GM12878 (cell line): ENCODE results near the gene EVA1A. TPM values are rescaled to one million over a fixed set of nuclear protein-coding genes. Genes with fewer than 3 reads are reported as not detected.

ENCODE experiments used
- ATAC-seq: fragments of 200-7000 bp; cut with Tn5 transposase; 3 replicates; pipeline ENCODE4 v1.9.1; 2020; ENCODE audit warnings: mild to moderate bottlenecking, moderate library complexity
- BruUV-seq: library from RNA; stranded (reverse); fragments of 400-500 nt; replicated peaks from 2 replicates; lab custom pipeline; 2021; lab: Mats Ljungman, UMichigan
- CTCF ChIA-PET: fragments of 300-600 bp; sonication (Branson Sonifier 250); formaldehyde crosslinking; extraction: SDS; loops from one replicate; lab custom pipeline; 2021; ENCODE audit warnings: inconsistent platforms; lab: Yijun Ruan, JAX
- POLR2A ChIA-PET: fragments of 350-600 bp; formaldehyde crosslinking; extraction: SDS; loops from one replicate; lab custom pipeline; 2021; ENCODE audit warnings: inconsistent platforms; lab: Charles Lee
- RAD21 ChIA-PET: fragments of 300-600 bp; sonication (Branson Sonifier 250); formaldehyde crosslinking; loops from one replicate; lab custom pipeline; 2023; ENCODE audit warnings: antibody characterized with exemption; ENCODE audit not compliant: unreplicated experiment; lab: Charles Lee
- SMC1A ChIA-PET: fragments of 300-600 bp; sonication (Branson Sonifier 250); formaldehyde crosslinking; loops from one replicate; lab custom pipeline; 2023; ENCODE audit not compliant: unreplicated experiment, uncharacterized antibody; lab: Charles Lee
- DNase-seq: peaks from one replicate; pipeline ENCODE4 v3.0.0-alpha.2; 2011; ENCODE audit warnings: low read depth, low spot score
- FAIRE-seq: peaks from 3 replicates; lab custom pipeline; 2011; peaks lifted over from hg19 to GRCh38; lab: Jason Lieb, UNC
- H2AFZ ChIP-seq: 2 replicates; pipeline ENCODE4 v1.6.0; 2011; ENCODE audit warnings: low read depth, low read length, control low read depth; ENCODE audit not compliant: control insufficient read depth
- H3K27ac ChIP-seq: 2 replicates; pipeline ENCODE4 v1.5.1; 2011; ENCODE audit warnings: control low read depth; ENCODE audit not compliant: control insufficient read depth, insufficient read depth
- H3K27me3 ChIP-seq, 2 experiments: replicated peaks in 1 of 2; 2 replicates each; pipeline versions ENCODE4 v1.6.0 to v1.6.1; 2011; ENCODE audit warnings: low read length in 1 of 2; ENCODE audit not compliant: control insufficient read depth in 2 of 2, insufficient read depth in 2 of 2
- H3K36me3 ChIP-seq, 2 experiments: 2 replicates each; pipeline ENCODE4 v1.5.1; 2011; ENCODE audit warnings: low read length in 1 of 2; ENCODE audit not compliant: control insufficient read depth in 2 of 2, insufficient read depth in 2 of 2
- H3K4me1 ChIP-seq: 2 replicates; pipeline ENCODE4 v1.6.1; 2011; ENCODE audit warnings: mild to moderate bottlenecking, low read length, moderate library complexity, mixed read lengths; ENCODE audit not compliant: control insufficient read depth, insufficient read depth
- H3K4me2 ChIP-seq: 2 replicates; pipeline ENCODE4 v1.6.0; 2011; ENCODE audit warnings: control low read depth; ENCODE audit not compliant: control insufficient read depth, insufficient read depth
- H3K4me3 ChIP-seq: fragments of 200-600 bp; sonication (generic); 2 replicates; pipeline ENCODE4 v1.5.1; 2016
- H3K79me2 ChIP-seq: 2 replicates; pipeline ENCODE4 v1.6.0; 2011; ENCODE audit warnings: low read length; ENCODE audit not compliant: control insufficient read depth, insufficient read depth
- H3K9ac ChIP-seq: 2 replicates; pipeline ENCODE4 v1.8.0; 2011; ENCODE audit warnings: low read length, control low read depth, mixed read lengths; ENCODE audit not compliant: control insufficient read depth, insufficient read depth
- H3K9me3 ChIP-seq: replicated peaks from 3 replicates; pipeline ENCODE4 v1.5.1; 2011; ENCODE audit warnings: mild to moderate bottlenecking, low read length; ENCODE audit not compliant: control insufficient read depth, insufficient read depth
- H4K20me1 ChIP-seq: 2 replicates; pipeline ENCODE4 v1.6.0; 2011; ENCODE audit not compliant: control insufficient read depth, insufficient read depth
- ATF7 ChIP-seq: fragments of 450-650 bp; IDR thresholded peaks from 2 replicates; pipeline ENCODE4 v1.6.1; 2016; ENCODE audit warnings: low read depth, mild to moderate bottlenecking
- CHD4 ChIP-seq: fragments of 200-600 bp; sonication (generic); IDR thresholded peaks from 2 replicates; pipeline ENCODE4 v1.6.1; 2016; ENCODE audit warnings: mild to moderate bottlenecking
- ESRRA ChIP-seq: IDR thresholded peaks from 2 replicates; pipeline ENCODE4 v1.6.1; 2012; ENCODE audit warnings: mild to moderate bottlenecking, low read length, improper control_type of control experiment
- IKZF1 ChIP-seq: fragments of 450-650 bp; conservative IDR thresholded peaks from 2 replicates; pipeline ENCODE4 v1.6.1; 2017; ENCODE audit warnings: antibody characterized with exemption, mild to moderate bottlenecking
- IRF5 ChIP-seq: fragments of 450-650 bp; IDR thresholded peaks from 2 replicates; pipeline ENCODE4 v1.6.1; 2017; ENCODE audit warnings: borderline replicate concordance
- KDM1A ChIP-seq: fragments of 200-600 bp; sonication (generic); IDR thresholded peaks from 2 replicates; pipeline ENCODE4 v1.6.1; 2016; ENCODE audit warnings: borderline replicate concordance
- NBN ChIP-seq: fragments of 450-650 bp; IDR thresholded peaks from 2 replicates; pipeline ENCODE4 v1.6.1; 2016
- RB1 ChIP-seq: fragments of 450-650 bp; formaldehyde crosslinking; IDR thresholded peaks from 2 replicates; pipeline ENCODE4 v1.6.1; 2017; ENCODE audit warnings: mild to moderate bottlenecking, borderline replicate concordance
- RFX5 ChIP-seq: IDR thresholded peaks from 2 replicates; pipeline ENCODE4 v1.6.1; 2011; ENCODE audit warnings: low read depth, low read length, improper control_type of control experiment
- RUNX3 ChIP-seq: IDR thresholded peaks from 2 replicates; pipeline ENCODE4 v1.6.1; 2012; ENCODE audit warnings: low read length, inconsistent platforms
- TBL1XR1 ChIP-seq: IDR thresholded peaks from 2 replicates; pipeline ENCODE4 v1.6.1; 2012; ENCODE audit warnings: low read depth, low read length, improper control_type of control experiment
- ZBTB40 ChIP-seq: fragments of 450-650 bp; IDR thresholded peaks from 2 replicates; pipeline ENCODE4 v1.6.1; 2016; ENCODE audit warnings: mild to moderate bottlenecking, moderate library complexity, borderline replicate concordance
- WGBS: methylation state at CpG from one replicate; pipeline ENCODE4 v1.1.6; 2016; ENCODE audit warnings: low lambda C conversion rate; ENCODE audit not compliant: insufficient replicate concordance, insufficient coverage; ENCODE audit errors: missing lambda C conversion rate; 5-methylcytosine and 5-hydroxymethylcytosine counted together
- in situ Hi-C: fragments of 300-500 bp; cut with MboI; formaldehyde crosslinking; loops from 9 replicates; pipeline ENCODE4 v1.14.3; 2018; ENCODE audit warnings: mixed read lengths
- intact Hi-C: fragments of 100-400 bp; cut with micrococcal nuclease; formaldehyde crosslinking; loops from one replicate; pipeline ENCODE4 v1.14.2; 2022; ENCODE audit not compliant: unreplicated experiment
- polyA plus RNA-seq, 11 experiments: library from polyadenylated mRNA; depleted of rRNA in 4 of 11; unstranded in 6 of 11; stranded (reverse) in 5 of 11; fragments of >200 nt; fragmentation: Nextera tagmentation in 4 of 11; fragmentation: Illumina TruSeq in 1 of 11; extraction: Ambion mirVana in 4 of 11; extraction: Trizol in 1 of 11; gene quantifications; 1 replicate in 1 of 11; 2 replicates in 10 of 11; pipeline versions ENCODE4 v1.2.1 to v1.2.3, GENCODE V29; 2011 to 2016; ENCODE audit warnings: inconsistent platforms in 2 of 11, missing spikeins in 2 of 11, low read depth in 1 of 11
- total RNA-seq, 4 experiments: library from RNA; depleted of rRNA in 3 of 4; stranded (reverse); fragments of >200 nt in 3 of 4; fragmentation: Illumina TruSeq in 1 of 4; extraction: Trizol in 1 of 4; gene quantifications; 2 replicates each; pipeline versions ENCODE4 v1.2.1 to v1.2.3, GENCODE V29; 2013 to 2021

The EVA1A gene
- total and polyA plus RNA-seq, 10 of the 15 experiments (the other 5 are each of a cell fraction or from before 2014, with no cell fraction given), result 0.13 to 1.0 (median 0.34) TPM; not detected in 5

GRCh38 chr2:75556679-75557366, 3.9 kb downstream of the EVA1A start (continued):
- TF ChIP-seq IRF5 (no peak), ZBTB40 (no peak), IKZF1 (no peak), ESRRA (no peak), KDM1A (no peak)

GRCh38 chr2:75555701-75556100, 5.0 kb downstream of the EVA1A start:
- intact Hi-C loops (no loop called here), in situ Hi-C loops (no loop called here)
- DNase-seq, result no peak
- ChIA-PET RAD21 (no interaction called here), SMC1A (interaction anchor here (0.7 to 1.5 kb wide), 4 partner anchors 11 to 151 kb away, joined by 3 to 7 read pairs (median 3); no protein-coding TSS in a partner anchor), CTCF (interaction anchor here (1.4 kb wide), 1 partner anchor 53 kb away, joined by 4 read pairs; no protein-coding TSS in a partner anchor), POLR2A (no interaction called here)
- no peak overlapping the region for H2AFZ ChIP-seq
- H3K79me2 ChIP-seq, result no peaks in the 10 kb centered on the region
- H3K9me3 ChIP-seq, result no peaks in the 10 kb centered on the region
- no peak overlapping the region for H3K4me2 ChIP-seq
- no peak for FAIRE-seq
- no peaks in the 10 kb centered on the region for H3K36me3 ChIP-seq
- no TSS peak for BruUV-seq
- no peaks in the 10 kb centered on the region for H4K20me1 ChIP-seq
- H3K4me1 ChIP-seq, result no peaks in the 10 kb centered on the region
- no peak overlapping the region for H3K9ac ChIP-seq
- no peak for ATAC-seq
- 37% methylated on average over 4 of the region's 4 CpGs for WGBS
- H3K27ac ChIP-seq, result no peak overlapping the region
- H3K27me3 ChIP-seq, result peaks cover 3 to 5% of the 10 kb centered on the region in 2 experiments
- TF ChIP-seq RUNX3 (no peak), RFX5 (no peak), NBN (no peak), ATF7 (no peak), RB1 (no peak), CHD4 (no peak), TBL1XR1 (no peak)
- no peak overlapping the region for H3K4me3 ChIP-seq
